Measurements from ENCODE around the gene PDE4DIP.
"Not testable (repeated sequence)": the region's sequence is repeated elsewhere in the genome, so short reads cannot be mapped to it uniquely, and the experiment has no call there.

DNA sequence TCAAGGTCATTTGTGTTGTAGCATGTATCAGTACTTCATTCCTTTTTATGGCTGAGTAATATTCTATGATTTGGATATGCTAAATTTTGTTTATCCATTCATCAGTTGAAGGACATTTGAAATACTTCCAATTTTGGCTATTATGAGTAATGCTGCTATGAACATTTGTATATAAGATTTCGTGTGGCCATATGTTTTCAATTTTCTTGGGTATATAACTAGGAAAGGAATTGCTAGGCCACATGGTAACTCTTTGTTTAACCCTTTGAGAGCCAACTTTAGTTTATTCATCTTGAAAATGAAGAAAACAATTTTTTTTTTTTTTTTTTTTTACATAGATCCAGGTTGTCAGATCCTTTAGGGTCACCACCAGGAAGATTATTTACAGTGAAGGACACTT, 37.0 kb downstream of the PDE4DIP start:
- TF ChIP-seq POLR2AphosphoS5, POLR2A (IDR thresholded peaks at IDR 0.05): not testable (repeated sequence)
- TF ChIP-seq, protein P1, sequence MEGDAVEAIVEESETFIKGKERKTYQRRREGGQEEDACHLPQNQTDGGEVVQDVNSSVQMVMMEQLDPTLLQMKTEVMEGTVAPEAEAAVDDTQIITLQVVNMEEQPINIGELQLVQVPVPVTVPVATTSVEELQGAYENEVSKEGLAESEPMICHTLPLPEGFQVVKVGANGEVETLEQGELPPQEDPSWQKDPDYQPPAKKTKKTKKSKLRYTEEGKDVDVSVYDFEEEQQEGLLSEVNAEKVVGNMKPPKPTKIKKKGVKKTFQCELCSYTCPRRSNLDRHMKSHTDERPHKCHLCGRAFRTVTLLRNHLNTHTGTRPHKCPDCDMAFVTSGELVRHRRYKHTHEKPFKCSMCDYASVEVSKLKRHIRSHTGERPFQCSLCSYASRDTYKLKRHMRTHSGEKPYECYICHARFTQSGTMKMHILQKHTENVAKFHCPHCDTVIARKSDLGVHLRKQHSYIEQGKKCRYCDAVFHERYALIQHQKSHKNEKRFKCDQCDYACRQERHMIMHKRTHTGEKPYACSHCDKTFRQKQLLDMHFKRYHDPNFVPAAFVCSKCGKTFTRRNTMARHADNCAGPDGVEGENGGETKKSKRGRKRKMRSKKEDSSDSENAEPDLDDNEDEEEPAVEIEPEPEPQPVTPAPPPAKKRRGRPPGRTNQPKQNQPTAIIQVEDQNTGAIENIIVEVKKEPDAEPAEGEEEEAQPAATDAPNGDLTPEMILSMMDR (IDR thresholded peaks at IDR 0.05): not testable (repeated sequence)
